Breast epithelium (tissue), 3 donors: ENCODE data around the gene TAS2R60.

Source experiments
- CTCF ChIP-seq, 3 donors: fragments of 450-650 bp; IDR thresholded peaks; one replicate each; pipeline ENCODE4 v1.5.1; 2016 to 2017; ENCODE audit warnings: antibody characterized with exemption in 3 of 3, mild to moderate bottlenecking in 3 of 3, moderate library complexity in 3 of 3
- POLR2A ChIP-seq: fragments of 450-650 bp; IDR thresholded peaks from one replicate; pipeline ENCODE4 v1.6.1; 2016; ENCODE audit warnings: antibody characterized with exemption, mild to moderate bottlenecking, moderate library complexity

GRCh38 chr7:143436325-143436946 is 6.8 kb upstream of the TAS2R60 start:
- TF ChIP-seq CTCF (IDR thresholded peaks at IDR 0.05) = no peak
- TF ChIP-seq POLR2A = no peak
